Tibial nerve (tissue), 3 donors: Measurements from ENCODE around the gene ST8SIA2.

Source experiments
- CTCF ChIP-seq, 5 experiments: fragments of 200-600 bp in 3 of 5; fragments of 450-650 bp in 2 of 5; sonication (generic) in 3 of 5; IDR thresholded peaks; one replicate each; pipeline ENCODE4 v1.5.1; 2016 to 2019; ENCODE audit warnings: antibody characterized with exemption in 5 of 5, mild to moderate bottlenecking in 3 of 5, moderate library complexity in 2 of 5
- POLR2A ChIP-seq, 2 donors: fragments of 450-650 bp; IDR thresholded peaks; one replicate each; pipeline ENCODE4 v1.6.1; 2017; ENCODE audit warnings: antibody characterized with exemption in 2 of 2, mild to moderate bottlenecking in 2 of 2, moderate library complexity in 2 of 2

- TF ChIP-seq CTCF (IDR thresholded peaks at IDR 0.05), result no peak
- TF ChIP-seq POLR2A (IDR thresholded peaks at IDR 0.05), result no peak
Measured at GRCh38 chr15:92494806-92495336, 101.2 kb downstream of the ST8SIA2 start.
